GM12878 (cell line): ENCODE results near the gene SFT2D3. TPM values are rescaled to one million over a fixed set of nuclear protein-coding genes. Genes with fewer than 3 reads are reported as not detected.

Source experiments
- ATAC-seq: fragments of 200-7000 bp; cut with Tn5 transposase; 3 replicates; pipeline ENCODE4 v1.9.1; 2020; ENCODE audit warnings: mild to moderate bottlenecking, moderate library complexity
- BruUV-seq: library from RNA; stranded (reverse); fragments of 400-500 nt; replicated peaks from 2 replicates; lab custom pipeline; 2021; lab: Mats Ljungman, UMichigan
- CTCF ChIA-PET: fragments of 300-600 bp; sonication (Branson Sonifier 250); formaldehyde crosslinking; extraction: SDS; loops from one replicate; lab custom pipeline; 2021; ENCODE audit warnings: inconsistent platforms; lab: Yijun Ruan, JAX
- POLR2A ChIA-PET: fragments of 350-600 bp; formaldehyde crosslinking; extraction: SDS; loops from one replicate; lab custom pipeline; 2021; ENCODE audit warnings: inconsistent platforms; lab: Charles Lee
- RAD21 ChIA-PET: fragments of 300-600 bp; sonication (Branson Sonifier 250); formaldehyde crosslinking; loops from one replicate; lab custom pipeline; 2023; ENCODE audit warnings: antibody characterized with exemption; ENCODE audit not compliant: unreplicated experiment; lab: Charles Lee
- SMC1A ChIA-PET: fragments of 300-600 bp; sonication (Branson Sonifier 250); formaldehyde crosslinking; loops from one replicate; lab custom pipeline; 2023; ENCODE audit not compliant: unreplicated experiment, uncharacterized antibody; lab: Charles Lee
- DNase-seq: peaks from one replicate; pipeline ENCODE4 v3.0.0-alpha.2; 2011; ENCODE audit warnings: low read depth, low spot score
- FAIRE-seq: peaks from 3 replicates; lab custom pipeline; 2011; peaks lifted over from hg19 to GRCh38; lab: Jason Lieb, UNC
- H2AFZ ChIP-seq: 2 replicates; pipeline ENCODE4 v1.6.0; 2011; ENCODE audit warnings: low read depth, low read length, control low read depth; ENCODE audit not compliant: control insufficient read depth
- H3K27ac ChIP-seq: 2 replicates; pipeline ENCODE4 v1.5.1; 2011; ENCODE audit warnings: control low read depth; ENCODE audit not compliant: control insufficient read depth, insufficient read depth
- H3K27me3 ChIP-seq, 2 experiments: replicated peaks in 1 of 2; 2 replicates each; pipeline versions ENCODE4 v1.6.0 to v1.6.1; 2011; ENCODE audit warnings: low read length in 1 of 2; ENCODE audit not compliant: control insufficient read depth in 2 of 2, insufficient read depth in 2 of 2
- H3K36me3 ChIP-seq, 2 experiments: 2 replicates each; pipeline ENCODE4 v1.5.1; 2011; ENCODE audit warnings: low read length in 1 of 2; ENCODE audit not compliant: control insufficient read depth in 2 of 2, insufficient read depth in 2 of 2
- H3K4me1 ChIP-seq: 2 replicates; pipeline ENCODE4 v1.6.1; 2011; ENCODE audit warnings: mild to moderate bottlenecking, low read length, moderate library complexity, mixed read lengths; ENCODE audit not compliant: control insufficient read depth, insufficient read depth
- H3K4me2 ChIP-seq: 2 replicates; pipeline ENCODE4 v1.6.0; 2011; ENCODE audit warnings: control low read depth; ENCODE audit not compliant: control insufficient read depth, insufficient read depth
- H3K4me3 ChIP-seq: fragments of 200-600 bp; sonication (generic); 2 replicates; pipeline ENCODE4 v1.5.1; 2016
- H3K79me2 ChIP-seq: 2 replicates; pipeline ENCODE4 v1.6.0; 2011; ENCODE audit warnings: low read length; ENCODE audit not compliant: control insufficient read depth, insufficient read depth
- H3K9ac ChIP-seq: 2 replicates; pipeline ENCODE4 v1.8.0; 2011; ENCODE audit warnings: low read length, control low read depth, mixed read lengths; ENCODE audit not compliant: control insufficient read depth, insufficient read depth
- H3K9me3 ChIP-seq: replicated peaks from 3 replicates; pipeline ENCODE4 v1.5.1; 2011; ENCODE audit warnings: mild to moderate bottlenecking, low read length; ENCODE audit not compliant: control insufficient read depth, insufficient read depth
- H4K20me1 ChIP-seq: 2 replicates; pipeline ENCODE4 v1.6.0; 2011; ENCODE audit not compliant: control insufficient read depth, insufficient read depth
- BCLAF1 ChIP-seq: fragments of 450-650 bp; IDR thresholded peaks from 2 replicates; pipeline ENCODE4 v1.6.1; 2017; ENCODE audit warnings: antibody characterized with exemption, mild to moderate bottlenecking, moderate library complexity
- BRCA1 ChIP-seq: IDR thresholded peaks from 2 replicates; pipeline ENCODE4 v1.6.1; 2011; ENCODE audit warnings: low read depth, low read length, improper control_type of control experiment
- CBFB ChIP-seq: IDR thresholded peaks from 2 replicates; pipeline ENCODE4 v1.6.1; 2016; ENCODE audit warnings: antibody characterized with exemption, low read depth
- CBX5 ChIP-seq: sonication (generic); IDR thresholded peaks from 2 replicates; pipeline ENCODE4 v1.6.1; 2016; ENCODE audit warnings: low read depth, moderate library complexity, mild to moderate bottlenecking, inconsistent platforms
- CHD1 ChIP-seq: IDR thresholded peaks from 2 replicates; pipeline ENCODE4 v1.6.1; 2012; ENCODE audit warnings: low read depth, low read length, improper control_type of control experiment
- CREB1 ChIP-seq: IDR thresholded peaks from 2 replicates; pipeline ENCODE4 v1.6.1; 2012; ENCODE audit warnings: low read depth, mild to moderate bottlenecking, inconsistent platforms
- IRF4 ChIP-seq: IDR thresholded peaks from 2 replicates; pipeline ENCODE4 v1.6.1; 2011; ENCODE audit warnings: low read depth, low read length
- KAT2A ChIP-seq: conservative IDR thresholded peaks from 2 replicates; pipeline ENCODE4 v1.6.1; 2011; ENCODE audit warnings: low read depth, low read length; ENCODE audit not compliant: control insufficient read depth
- NFIC ChIP-seq: IDR thresholded peaks from 2 replicates; pipeline ENCODE4 v1.6.1; 2012; ENCODE audit warnings: low read depth, mild to moderate bottlenecking, inconsistent platforms, low read length, moderate library complexity
- NR2C2 ChIP-seq: IDR thresholded peaks from 2 replicates; pipeline ENCODE4 v1.6.1; 2011; ENCODE audit warnings: borderline replicate concordance, low read depth; ENCODE audit not compliant: control insufficient read depth, insufficient read length
- SP1 ChIP-seq: IDR thresholded peaks from one replicate; pipeline ENCODE4 v1.6.1; 2011; ENCODE audit warnings: low read depth, low read length
- SPI1 ChIP-seq: IDR thresholded peaks from 2 replicates; pipeline ENCODE4 v1.6.1; 2011; ENCODE audit warnings: low read depth, mild to moderate bottlenecking, low read length, moderate library complexity, borderline replicate concordance; ENCODE audit not compliant: insufficient read depth
- SREBF1 ChIP-seq: IDR thresholded peaks from 2 replicates; pipeline ENCODE4 v1.6.1; 2012; ENCODE audit warnings: mild to moderate bottlenecking, low read length
- ZBTB33 ChIP-seq: fragments of 450-650 bp; IDR thresholded peaks from 2 replicates; pipeline ENCODE4 v1.6.1; 2017; ENCODE audit warnings: mild to moderate bottlenecking
- ZNF274 ChIP-seq: IDR thresholded peaks from one replicate; pipeline ENCODE4 v1.8.0; 2011; ENCODE audit not compliant: insufficient read length, insufficient read depth
- WGBS: methylation state at CpG from one replicate; pipeline ENCODE4 v1.1.6; 2016; ENCODE audit warnings: low lambda C conversion rate; ENCODE audit not compliant: insufficient replicate concordance, insufficient coverage; ENCODE audit errors: missing lambda C conversion rate; 5-methylcytosine and 5-hydroxymethylcytosine counted together
- in situ Hi-C: fragments of 300-500 bp; cut with MboI; formaldehyde crosslinking; loops from 9 replicates; pipeline ENCODE4 v1.14.3; 2018; ENCODE audit warnings: mixed read lengths
- intact Hi-C: fragments of 100-400 bp; cut with micrococcal nuclease; formaldehyde crosslinking; loops from one replicate; pipeline ENCODE4 v1.14.2; 2022; ENCODE audit not compliant: unreplicated experiment
- polyA plus RNA-seq, 11 experiments: library from polyadenylated mRNA; depleted of rRNA in 4 of 11; unstranded in 6 of 11; stranded (reverse) in 5 of 11; fragments of >200 nt; fragmentation: Nextera tagmentation in 4 of 11; fragmentation: Illumina TruSeq in 1 of 11; extraction: Ambion mirVana in 4 of 11; extraction: Trizol in 1 of 11; gene quantifications; 1 replicate in 1 of 11; 2 replicates in 10 of 11; pipeline versions ENCODE4 v1.2.1 to v1.2.3, GENCODE V29; 2011 to 2016; ENCODE audit warnings: inconsistent platforms in 2 of 11, missing spikeins in 2 of 11, low read depth in 1 of 11
- total RNA-seq, 4 experiments: library from RNA; depleted of rRNA in 3 of 4; stranded (reverse); fragments of >200 nt in 3 of 4; fragmentation: Illumina TruSeq in 1 of 4; extraction: Trizol in 1 of 4; gene quantifications; 2 replicates each; pipeline versions ENCODE4 v1.2.1 to v1.2.3, GENCODE V29; 2013 to 2021
- TF ChIP-seq, protein P1 (sequence below): IDR thresholded peaks from 2 replicates; pipeline ENCODE4 v1.6.1; 2011; ENCODE audit warnings: mild to moderate bottlenecking, low read depth, low read length, moderate library complexity; ENCODE audit not compliant: insufficient replicate concordance
- TF ChIP-seq, protein P2 (sequence below): IDR thresholded peaks from 2 replicates; pipeline ENCODE4 v1.6.1; 2012; ENCODE audit warnings: low read depth, low read length, improper control_type of control experiment

Gene SFT2D3
- total and polyA plus RNA-seq, 10 of the 15 experiments (the other 5 are each of a cell fraction or from before 2014, with no cell fraction given) = 4.2 to 8.4 (median 6.6) TPM; not detected in 4

DNA sequence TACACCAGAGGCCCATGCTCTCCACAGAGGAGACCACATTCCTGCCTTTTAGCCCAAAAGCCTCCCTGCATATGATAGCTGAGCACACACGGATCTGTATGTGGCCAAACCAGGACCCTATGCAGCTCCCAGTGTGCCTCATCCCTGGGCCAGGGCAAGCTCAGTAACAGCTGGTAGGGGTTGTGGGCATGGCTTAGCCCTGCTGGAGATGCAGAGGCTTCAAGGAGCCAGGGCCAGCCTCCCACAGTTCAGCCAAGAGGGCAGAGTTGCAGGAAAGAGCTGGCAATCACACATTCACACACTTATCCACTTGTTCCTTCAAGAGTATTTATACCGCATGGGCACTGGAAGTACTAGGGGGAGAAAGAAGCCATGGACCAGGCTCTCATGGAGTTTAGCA, 24.4 kb upstream of the SFT2D3 start (continued):
- TF ChIP-seq NR2C2 (no peak), CBX5 (no peak)
- TF ChIP-seq, protein P1, sequence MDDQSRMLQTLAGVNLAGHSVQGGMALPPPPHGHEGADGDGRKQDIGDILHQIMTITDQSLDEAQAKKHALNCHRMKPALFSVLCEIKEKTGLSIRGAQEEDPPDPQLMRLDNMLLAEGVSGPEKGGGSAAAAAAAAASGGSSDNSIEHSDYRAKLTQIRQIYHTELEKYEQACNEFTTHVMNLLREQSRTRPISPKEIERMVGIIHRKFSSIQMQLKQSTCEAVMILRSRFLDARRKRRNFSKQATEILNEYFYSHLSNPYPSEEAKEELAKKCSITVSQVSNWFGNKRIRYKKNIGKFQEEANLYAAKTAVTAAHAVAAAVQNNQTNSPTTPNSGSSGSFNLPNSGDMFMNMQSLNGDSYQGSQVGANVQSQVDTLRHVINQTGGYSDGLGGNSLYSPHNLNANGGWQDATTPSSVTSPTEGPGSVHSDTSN = no peak

GRCh38 chr2:127678531-127678930, 22.8 kb upstream of the SFT2D3 start:
- ChIA-PET POLR2A (no interaction called here), RAD21 (no interaction called here), SMC1A (no interaction called here), CTCF (no interaction called here)
- DNase-seq (no peak), ATAC-seq (no peak), FAIRE-seq (no peak)
- H3K4me1 ChIP-seq = no peaks in the 10 kb centered on the region
- no peak overlapping the region for H3K4me3 ChIP-seq
- H3K27me3 ChIP-seq = peaks cover 9 to 15% of the 10 kb centered on the region in 2 experiments
- in situ Hi-C loops (no loop called here), intact Hi-C loops (no loop called here)
- H3K9ac ChIP-seq = no peak overlapping the region
- 0 out of 2 replicates have a peak, but pooled peaks cover 3% of the 10 kb centered on the region for H4K20me1 ChIP-seq
- H3K79me2 ChIP-seq = no peaks in the 10 kb centered on the region
- no TSS peak for BruUV-seq
- no peak overlapping the region for H3K4me2 ChIP-seq
- no peaks in the 10 kb centered on the region for H3K9me3 ChIP-seq
- H3K36me3 ChIP-seq = no peaks in the 10 kb centered on the region
- TF ChIP-seq SREBF1 (no peak), NR2C2 (no peak), CREB1 (no peak), SPI1 (no peak), NFIC (no peak), CBFB (no peak), BRCA1 (no peak), KAT2A (no peak), IRF4 (no peak), ZNF274 (no peak), BCLAF1 (no peak), CHD1 (no peak), ZBTB33 (no peak), SP1 (no peak)
- TF ChIP-seq, protein P2, sequence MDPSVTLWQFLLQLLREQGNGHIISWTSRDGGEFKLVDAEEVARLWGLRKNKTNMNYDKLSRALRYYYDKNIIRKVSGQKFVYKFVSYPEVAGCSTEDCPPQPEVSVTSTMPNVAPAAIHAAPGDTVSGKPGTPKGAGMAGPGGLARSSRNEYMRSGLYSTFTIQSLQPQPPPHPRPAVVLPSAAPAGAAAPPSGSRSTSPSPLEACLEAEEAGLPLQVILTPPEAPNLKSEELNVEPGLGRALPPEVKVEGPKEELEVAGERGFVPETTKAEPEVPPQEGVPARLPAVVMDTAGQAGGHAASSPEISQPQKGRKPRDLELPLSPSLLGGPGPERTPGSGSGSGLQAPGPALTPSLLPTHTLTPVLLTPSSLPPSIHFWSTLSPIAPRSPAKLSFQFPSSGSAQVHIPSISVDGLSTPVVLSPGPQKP = no peak
- WGBS = 36% methylated on average over 10 of the region's 10 CpGs
- H3K27ac ChIP-seq = no peak overlapping the region
- H2AFZ ChIP-seq = no peak overlapping the region
